HepG2 (cell line): ENCODE measurements around the gene GRPEL2. TPM values are rescaled to one million over a fixed set of nuclear protein-coding genes. Genes with fewer than 3 reads are reported as not detected.

Source experiments
- ATAC-seq: fragments of 200-7000 bp; cut with Tn5 transposase; 3 replicates; pipeline ENCODE4 v1.9.1; 2020; ENCODE audit warnings: mild to moderate bottlenecking, moderate library complexity
- BruUV-seq: library from RNA; stranded (reverse); fragments of 400-500 nt; replicated peaks from 2 replicates; lab custom pipeline; 2021; lab: Mats Ljungman, UMichigan
- CTCF ChIA-PET: fragments of 300-600 bp; formaldehyde crosslinking; extraction: SDS; loops from one replicate; lab custom pipeline; 2021; ENCODE audit warnings: low total read pairs, inconsistent platforms, low intra/inter-chr PET ratio; lab: Yijun Ruan, JAX
- POLR2A ChIA-PET: fragments of 350-600 bp; sonication (Branson Sonifier 250); formaldehyde crosslinking; loops from one replicate; lab custom pipeline; 2020; ENCODE audit warnings: antibody characterized with exemption, inconsistent platforms; lab: Yijun Ruan, JAX
- DNase-seq: peaks from one replicate; pipeline ENCODE4 v3.0.0-alpha.2; 2015; ENCODE audit warnings: low spot score
- FAIRE-seq: peaks from 3 replicates; lab custom pipeline; 2011; peaks lifted over from hg19 to GRCh38; lab: Jason Lieb, UNC
- H2AFZ ChIP-seq: one replicate; pipeline ENCODE4 v1.6.1; 2011; ENCODE audit warnings: low read length, inconsistent platforms
- H3K27ac ChIP-seq: fragments of 300-600 bp; 3 replicates; pipeline ENCODE4 v1.8.0; 2011; ENCODE audit warnings: mixed run types, mild to moderate bottlenecking, mixed read lengths, low read length, inconsistent platforms; ENCODE audit not compliant: insufficient read depth; ENCODE audit errors: extremely low read length
- H3K27me3 ChIP-seq, 2 experiments: fragments of 200-600 bp in 1 of 2; 2 replicates in 1 of 2; 3 replicates in 1 of 2; pipeline versions ENCODE4 v1.6.0 to v1.8.0; 2011; ENCODE audit warnings: low read length in 2 of 2, mild to moderate bottlenecking in 2 of 2, moderate library complexity in 2 of 2, inconsistent platforms in 1 of 2; ENCODE audit not compliant: insufficient read depth in 2 of 2, control insufficient read depth in 1 of 2
- H3K36me3 ChIP-seq, 2 experiments: fragments of 200-600 bp in 1 of 2; replicated peaks in 1 of 2; 2 replicates in 1 of 2; 3 replicates in 1 of 2; pipeline versions ENCODE4 v1.5.1 to v1.8.0; 2011; ENCODE audit warnings: low read length in 2 of 2, inconsistent platforms in 1 of 2; ENCODE audit not compliant: insufficient read depth in 2 of 2, control insufficient read depth in 1 of 2
- H3K4me1 ChIP-seq: 2 replicates; pipeline ENCODE4 v1.5.1; 2012; ENCODE audit warnings: low read length, inconsistent platforms; ENCODE audit not compliant: insufficient read depth
- H3K4me2 ChIP-seq: 2 replicates; pipeline ENCODE4 v1.6.0; 2011; ENCODE audit warnings: low read depth, low read length, inconsistent platforms
- H3K4me3 ChIP-seq, 3 experiments: fragments of 200-600 bp in 1 of 3; sonication (generic), shearing (Covaris generic) in 1 of 3; replicated peaks in 1 of 3; 2 replicates each; pipeline ENCODE4 v1.5.1; 2011 to 2016; ENCODE audit warnings: low read length in 3 of 3, inconsistent platforms in 2 of 3, low read depth in 2 of 3, mild to moderate bottlenecking in 2 of 3, control low read depth in 1 of 3, mixed read lengths in 1 of 3; ENCODE audit not compliant: insufficient read depth in 1 of 3
- H3K79me2 ChIP-seq: one replicate; pipeline ENCODE4 v1.6.1; 2011; ENCODE audit warnings: low read length, inconsistent platforms; ENCODE audit not compliant: insufficient read depth
- H3K9ac ChIP-seq: 2 replicates; pipeline ENCODE4 v1.6.0; 2011; ENCODE audit warnings: mild to moderate bottlenecking, low read depth, low read length, inconsistent platforms; ENCODE audit not compliant: insufficient read depth
- H3K9me3 ChIP-seq: 2 replicates; pipeline ENCODE4 v1.5.1; 2012; ENCODE audit warnings: mild to moderate bottlenecking, low read length
- H4K20me1 ChIP-seq: 2 replicates; pipeline ENCODE4 v1.6.0; 2011; ENCODE audit warnings: inconsistent platforms, mild to moderate bottlenecking, low read length, moderate library complexity; ENCODE audit not compliant: insufficient read depth
- GPBP1L1 ChIP-seq: sonication (generic); formaldehyde crosslinking; IDR thresholded peaks from 2 replicates; pipeline ENCODE4 v1.5.0; 2020; ENCODE audit warnings: mild to moderate bottlenecking, missing genetic modification reagents
- HDAC1 ChIP-seq: sonication (generic); formaldehyde crosslinking; IDR thresholded peaks from 2 replicates; pipeline ENCODE4 v1.5.1; 2020; ENCODE audit warnings: mild to moderate bottlenecking, missing genetic modification reagents
- HNF4G ChIP-seq, 2 experiments: sonication (generic) in 1 of 2; formaldehyde crosslinking in 1 of 2; IDR thresholded peaks; 2 replicates each; pipeline versions ENCODE4 v1.4.0 to v1.6.1; 2011 to 2020; ENCODE audit warnings: borderline replicate concordance in 2 of 2, low read depth in 2 of 2, mild to moderate bottlenecking in 2 of 2, low read length in 1 of 2, missing genetic modification reagents in 1 of 2, moderate library complexity in 1 of 2
- NR2F1 ChIP-seq, 2 experiments: fragments of 450-650 bp in 1 of 2; formaldehyde crosslinking in 1 of 2; IDR thresholded peaks; 2 replicates each; pipeline versions ENCODE4 v1.5.0 to v1.6.1; 2016 to 2020; ENCODE audit warnings: mild to moderate bottlenecking in 1 of 2, missing compliant biosample characterization in 1 of 2, missing genetic modification reagents in 1 of 2, moderate library complexity in 1 of 2
- RAD21 ChIP-seq: fragments of 450-650 bp; formaldehyde crosslinking; IDR thresholded peaks from 2 replicates; pipeline ENCODE4 v1.5.0; 2020; ENCODE audit warnings: mild to moderate bottlenecking
- SIX4 ChIP-seq: sonication (generic); formaldehyde crosslinking; IDR thresholded peaks from 2 replicates; pipeline ENCODE4 v1.4.0; 2020; ENCODE audit warnings: missing genetic modification reagents
- TFE3 ChIP-seq: IDR thresholded peaks from 2 replicates; pipeline ENCODE4 v1.6.1; 2016
- ZBED4 ChIP-seq: sonication (generic); formaldehyde crosslinking; IDR thresholded peaks from 2 replicates; pipeline ENCODE4 v1.4.0; 2020; ENCODE audit warnings: missing genetic modification reagents, borderline replicate concordance
- ZBTB42 ChIP-seq: sonication (generic); formaldehyde crosslinking; IDR thresholded peaks from 2 replicates; pipeline ENCODE4 v1.5.0; 2020; ENCODE audit warnings: mild to moderate bottlenecking, missing genetic modification reagents
- WGBS: methylation state at CpG from one replicate; pipeline ENCODE4 v1.1.6; 2017; ENCODE audit warnings: low lambda C conversion rate; 5-methylcytosine and 5-hydroxymethylcytosine counted together
- in situ Hi-C: cut with HindIII; loops from 2 replicates; pipeline ENCODE4 v1.10.0; 2017; ENCODE audit warnings: low pct_unique_long_range_greater_than_20kb; ENCODE audit not compliant: extremely low pct_ligation_motif_present
- intact Hi-C: fragments of 100-400 bp; cut with micrococcal nuclease; formaldehyde crosslinking; loops from one replicate; pipeline ENCODE4 v1.10.0; 2022; ENCODE audit not compliant: unreplicated experiment
- polyA plus RNA-seq, 8 experiments: library from polyadenylated mRNA; depleted of rRNA in 3 of 8; stranded (reverse) in 7 of 8; unstranded in 1 of 8; fragments of >200 nt; fragmentation: Illumina TruSeq in 4 of 8; extraction: Trizol in 4 of 8; gene quantifications; 2 replicates each; pipeline versions ENCODE4 v1.2.1 to v1.2.3, GENCODE V29; 2011 to 2016; ENCODE audit warnings: low read depth in 4 of 8, missing spikeins in 1 of 8, mixed read lengths in 1 of 8; ENCODE audit not compliant: insufficient read depth in 1 of 8
- total RNA-seq, 5 experiments: library from RNA; depleted of rRNA; stranded (reverse); fragments of >200 nt; fragmentation: Illumina TruSeq; extraction: Trizol; gene quantifications; 2 replicates each; pipeline ENCODE4 v1.2.3, GENCODE V29; 2016; ENCODE audit warnings: low read depth in 1 of 5

The GRPEL2 gene
- total and polyA plus RNA-seq, 2 of the 13 experiments (the other 11 are each of a cell fraction or from before 2014, with no cell fraction given): 13.1 to 16.6 TPM

- TF ChIP-seq ZBED4 (CRISPR knock-in tag) (no peak), SIX4 (CRISPR knock-in tag) (no peak), RAD21 (no peak), TFE3 (no peak), ZBTB42 (CRISPR knock-in tag) (no peak), HDAC1 (no peak)
- TF ChIP-seq, all 625 proteins: peak for 0
Observed at GRCh38 chr5:149352169-149352568, 6.9 kb downstream of the GRPEL2 start (continued).

GRCh38 chr5:149353911-149354310, 8.6 kb downstream of the GRPEL2 start:
- Histone ChIP-seq H3K36me3 (peaks cover 11 to 47% of the 10 kb centered on the region in 2 experiments), H3K27me3 (no peaks in the 10 kb centered on the region), H4K20me1 (0 out of 2 replicates have a peak, but pooled peaks cover 4% of the 10 kb centered on the region), H3K4me2 (no peak overlapping the region), H3K4me1 (peaks cover 16% of the 10 kb centered on the region), H3K79me2 (no peaks in the 10 kb centered on the region), H3K4me3 (no peak overlapping the region), H2AFZ (no peak overlapping the region), H3K9me3 (no peaks in the 10 kb centered on the region), H3K9ac (no peak overlapping the region), H3K27ac (no peak overlapping the region)
- TF ChIP-seq GPBP1L1 (no peak), NR2F1 (CRISPR knock-in tag; IDR thresholded peaks at IDR 0.05) (no peak), HNF4G (IDR thresholded peaks at IDR 0.05; ENCODE audit: borderline replicate concordance, low read depth, low read length) (no peak), HNF4G (CRISPR knock-in tag; IDR thresholded peaks at IDR 0.05; ENCODE audit: borderline replicate concordance, low read depth) (no peak)
- DNase-seq: no peak
- no peak for ATAC-seq
- POLR2A ChIA-PET: interaction anchor here (1.4 kb wide), 1 partner anchor 8 kb away, joined by 8 read pairs; the partner anchor contains the start of gene GRPEL2
- no TSS peak for BruUV-seq
- FAIRE-seq: no peak
- 94% methylated on average over 2 of the region's 2 CpGs for WGBS
- CTCF ChIA-PET: no interaction called here
- intact Hi-C loops (no loop called here), in situ Hi-C loops (no loop called here)
